Measurements from ENCODE around the gene GCGR.

- TF ChIP-seq, protein P1, sequence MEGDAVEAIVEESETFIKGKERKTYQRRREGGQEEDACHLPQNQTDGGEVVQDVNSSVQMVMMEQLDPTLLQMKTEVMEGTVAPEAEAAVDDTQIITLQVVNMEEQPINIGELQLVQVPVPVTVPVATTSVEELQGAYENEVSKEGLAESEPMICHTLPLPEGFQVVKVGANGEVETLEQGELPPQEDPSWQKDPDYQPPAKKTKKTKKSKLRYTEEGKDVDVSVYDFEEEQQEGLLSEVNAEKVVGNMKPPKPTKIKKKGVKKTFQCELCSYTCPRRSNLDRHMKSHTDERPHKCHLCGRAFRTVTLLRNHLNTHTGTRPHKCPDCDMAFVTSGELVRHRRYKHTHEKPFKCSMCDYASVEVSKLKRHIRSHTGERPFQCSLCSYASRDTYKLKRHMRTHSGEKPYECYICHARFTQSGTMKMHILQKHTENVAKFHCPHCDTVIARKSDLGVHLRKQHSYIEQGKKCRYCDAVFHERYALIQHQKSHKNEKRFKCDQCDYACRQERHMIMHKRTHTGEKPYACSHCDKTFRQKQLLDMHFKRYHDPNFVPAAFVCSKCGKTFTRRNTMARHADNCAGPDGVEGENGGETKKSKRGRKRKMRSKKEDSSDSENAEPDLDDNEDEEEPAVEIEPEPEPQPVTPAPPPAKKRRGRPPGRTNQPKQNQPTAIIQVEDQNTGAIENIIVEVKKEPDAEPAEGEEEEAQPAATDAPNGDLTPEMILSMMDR (conservative IDR thresholded peaks at IDR 0.05): no peak
- no peak for TF ChIP-seq ZFX (IDR thresholded peaks at IDR 0.05)
Measured at GRCh38 chr17:81844887-81845286, 40.9 kb downstream of the GCGR start.

Measured in C4-2B (cell line).